SK-N-SH (cell line): ENCODE results near the gene PMS2. TPM values are rescaled to one million over a fixed set of nuclear protein-coding genes. Genes with fewer than 3 reads are reported as not detected.

Experiments used
- polyA plus RNA-seq, 3 experiments: library from polyadenylated mRNA; depleted of rRNA; stranded (reverse); fragments of >200 nt; gene quantifications; 2 replicates each; pipeline ENCODE4 v1.2.3, GENCODE V29; 2012
- small RNA-seq, 7 experiments: library from RNA; depleted of rRNA; stranded (forward); fragments of <200 nt; gene quantifications; one replicate each; pipeline ENCODE3, GENCODE V24; 2012

PMS2 gene
- polyA plus RNA-seq, 1 of the 3 experiments (the other 2 are of a cell fraction): 9.6 TPM

Small RNA genes within 50 kb of the gene (small RNA-seq; reads per million reads assigned to genes)
- 0 reads per million in 7 experiments for gene RF00019
- 0 reads per million in 7 experiments for gene RNU6-218P
- 3.4 to 46.8 (median 11.3) reads per million in 7 experiments for gene SNORA80D

Other genes with a start within 250 kb of the PMS2 start
- 29.5 and 32.1 TPM in 2 replicates for gene RNF216, start 227.4 kb downstream of the PMS2 start, polyA plus RNA-seq (2012; rRNA removed)
- gene OCM, start 128.3 kb downstream of the PMS2 start, polyA plus RNA-seq (2012; rRNA removed): not detected in 2 replicates
- 69.8 and 76.4 TPM in 2 replicates for gene CCZ1, start 110.3 kb downstream of the PMS2 start, polyA plus RNA-seq (2012; rRNA removed)
- 0.03 TPM in 1 of 2 replicates, not detected in the other for gene RSPH10B, start 38.4 kb downstream of the PMS2 start, polyA plus RNA-seq (2012; rRNA removed)
- 98.9 and 104 TPM in 2 replicates for gene AIMP2, start 223 bp upstream of the PMS2 start, polyA plus RNA-seq (2012; rRNA removed)
- 0.50 and 0.53 TPM in 2 replicates for gene ANKRD61, start 22.3 kb upstream of the PMS2 start, polyA plus RNA-seq (2012; rRNA removed)
- gene EIF2AK1, start 50.1 kb upstream of the PMS2 start, polyA plus RNA-seq (2012; rRNA removed): 96.2 and 120 TPM in 2 replicates
- gene USP42, start 95.9 kb upstream of the PMS2 start, polyA plus RNA-seq (2012; rRNA removed): 4.5 and 7.3 TPM in 2 replicates